Vagina (tissue), 2 donors: Measurements from ENCODE around the gene OR52E8. TPM values are rescaled to one million over a fixed set of nuclear protein-coding genes. Genes with fewer than 3 reads are reported as not detected.
A peak's percentile ranks its signal among the peaks of the same experiment; 100 is the strongest.

Experiments
- DNase-seq, 2 donors: peaks; one replicate each; pipeline ENCODE4 v3.0.0-alpha.2; 2017; ENCODE audit errors: extremely low spot score in 2 of 2
- H3K27ac ChIP-seq: fragments of 200-600 bp; sonication (generic); one replicate; pipeline ENCODE4 v1.5.1; 2019
- H3K27me3 ChIP-seq: fragments of 200-600 bp; sonication (generic); one replicate; pipeline ENCODE4 v1.5.1; 2019
- H3K36me3 ChIP-seq, 2 donors: fragments of 200-600 bp; sonication (generic); one replicate each; pipeline ENCODE4 v1.5.1; 2017 to 2019
- H3K4me1 ChIP-seq: fragments of 200-600 bp; sonication (generic); one replicate; pipeline ENCODE4 v1.5.1; 2019
- H3K4me3 ChIP-seq, 2 donors: fragments of 200-600 bp; sonication (generic); 1 replicate in 1 of 2; 2 replicates in 1 of 2; pipeline ENCODE4 v1.5.1; 2016 to 2019
- H3K9me3 ChIP-seq: fragments of 200-600 bp; sonication (generic); one replicate; pipeline ENCODE4 v1.5.1; 2019
- CTCF ChIP-seq, 3 experiments: fragments of 450-650 bp in 2 of 3; fragments of 200-600 bp in 1 of 3; sonication (generic) in 1 of 3; IDR thresholded peaks; one replicate each; pipeline ENCODE4 v1.5.1; 2017 to 2019; ENCODE audit warnings: antibody characterized with exemption in 3 of 3, mild to moderate bottlenecking in 2 of 3, moderate library complexity in 2 of 3
- POLR2A ChIP-seq, 2 donors: fragments of 450-650 bp; IDR thresholded peaks; one replicate each; pipeline ENCODE4 v1.6.1; 2017; ENCODE audit warnings: antibody characterized with exemption in 2 of 2, mild to moderate bottlenecking in 2 of 2, moderate library complexity in 2 of 2
- POLR2AphosphoS5 ChIP-seq, 2 donors: sonication (generic); formaldehyde crosslinking; IDR thresholded peaks; one replicate each; pipeline ENCODE4 v1.9.0; 2017; ENCODE audit warnings: antibody characterized with exemption in 2 of 2, mild to moderate bottlenecking in 2 of 2, low read depth in 1 of 2; ENCODE audit not compliant: insufficient read depth in 1 of 2
- intact Hi-C: fragments of 100-400 bp; cut with DNase I; formaldehyde crosslinking; loops from one replicate; pipeline ENCODE4 v1.15.1; 2023
- total RNA-seq: library from RNA; depleted of rRNA; stranded (reverse); fragments of >200 nt; gene quantifications from one replicate; pipeline ENCODE4 v1.2.3, GENCODE V29; 2016

OR52E8 gene
- total RNA-seq, 1 donor from 2014 or later: not detected

GRCh38 chr11:5809905-5810795 is 47.3 kb downstream of the OR52E8 start:
- Histone ChIP-seq H3K27me3 (no peaks in the 10 kb centered on the region), H3K4me3 (no peak overlapping the region), H3K27ac (no peak overlapping the region), H3K9me3 (no peaks in the 10 kb centered on the region), H3K4me1 (no peaks in the 10 kb centered on the region), H3K36me3 (no peaks in the 10 kb centered on the region)
- TF ChIP-seq CTCF (IDR thresholded peaks at IDR 0.05): no peak
- TF ChIP-seq POLR2AphosphoS5 (IDR thresholded peaks at IDR 0.05; ENCODE audit: insufficient read depth in 1 of 2, low read depth in 1 of 2): no peak
- TF ChIP-seq POLR2A (IDR thresholded peaks at IDR 0.05): no peak
- intact Hi-C loops: loop anchor here (10.0 kb wide), 1 partner anchor 335 kb away; no protein-coding TSS in a partner anchor
- DNase-seq: no peak

- H3K27ac ChIP-seq: no peak overlapping the region
- intact Hi-C loops: loop anchor here (10.0 kb wide), 1 partner anchor 334 kb away; no protein-coding TSS in a partner anchor
- no peaks in the 10 kb centered on the region for H3K9me3 ChIP-seq
- H3K4me1 ChIP-seq: no peaks in the 10 kb centered on the region
- H3K4me3 ChIP-seq: peak overlapping the region; percentile 30 to 42
- no peaks in the 10 kb centered on the region for H3K27me3 ChIP-seq
- no peaks in the 10 kb centered on the region for H3K36me3 ChIP-seq
- no peak for DNase-seq
- TF ChIP-seq POLR2A (IDR thresholded peaks at IDR 0.05): no peak
- no peak for TF ChIP-seq POLR2AphosphoS5 (IDR thresholded peaks at IDR 0.05; ENCODE audit: insufficient read depth in 1 of 2, low read depth in 1 of 2)
- no peak for TF ChIP-seq CTCF (IDR thresholded peaks at IDR 0.05)
These were observed 48.4 kb downstream of the OR52E8 start for GRCh38 chr11:5809122-5809519.

GRCh38 chr11:5808500-5809121 is 48.9 kb downstream of the OR52E8 start, which contains the start of gene OR52N2:
OR52N2 (plus strand) TSS chr11:5808924; CDS start chr11:5820336, 11,412 bp downstream.
- intact Hi-C loops: loop anchor here (10.0 kb wide), 1 partner anchor 334 kb away; no protein-coding TSS in a partner anchor
- peak within 1 kb of the TSS; percentile 30 to 42 for H3K4me3 ChIP-seq
- peak; percentile 65 to 79 (median 77) for TF ChIP-seq CTCF (IDR thresholded peaks at IDR 0.05)
- TF ChIP-seq POLR2AphosphoS5 (IDR thresholded peaks at IDR 0.05; ENCODE audit: insufficient read depth in 1 of 2, low read depth in 1 of 2): no peak
- TF ChIP-seq POLR2A (IDR thresholded peaks at IDR 0.05): no peak
- no peaks in the 10 kb centered on the region for H3K36me3 ChIP-seq
- H3K9me3 ChIP-seq: no peaks in the 10 kb centered on the region
- H3K27me3 ChIP-seq: no peaks in the 10 kb centered on the region
- H3K27ac ChIP-seq: no peak within 1 kb of the TSS
- H3K4me1 ChIP-seq: no peaks in the 10 kb centered on the region
- no peak for DNase-seq

GRCh38 chr11:5807580-5807979 is 49.9 kb downstream of the OR52E8 start:
- H3K9me3 ChIP-seq: no peaks in the 10 kb centered on the region
- no peaks in the 10 kb centered on the region for H3K4me1 ChIP-seq
- no peak overlapping the region for H3K27ac ChIP-seq
- TF ChIP-seq CTCF (IDR thresholded peaks at IDR 0.05) (no peak), POLR2AphosphoS5 (IDR thresholded peaks at IDR 0.05; ENCODE audit: insufficient read depth in 1 of 2, low read depth in 1 of 2) (no peak), POLR2A (IDR thresholded peaks at IDR 0.05) (no peak)
- intact Hi-C loops: loop anchor here (10.0 kb wide), 1 partner anchor 333 kb away; no protein-coding TSS in a partner anchor
- no peaks in the 10 kb centered on the region for H3K36me3 ChIP-seq
- no peaks in the 10 kb centered on the region for H3K27me3 ChIP-seq
- DNase-seq: no peak
- H3K4me3 ChIP-seq: no peak overlapping the region

Other genes with a start within 250 kb of the OR52E8 start
- gene TRIM34, start 232.7 kb downstream of the OR52E8 start, total RNA-seq: 6.9 TPM
- gene TRIM5, start 172.6 kb downstream of the OR52E8 start, total RNA-seq: 20.4 TPM
- gene TRIM22, start 167.9 kb downstream of the OR52E8 start, total RNA-seq: 32.7 TPM
- not detected for gene OR56B1, start 121.2 kb downstream of the OR52E8 start, total RNA-seq
- gene OR52N4, start 103.4 kb downstream of the OR52E8 start, total RNA-seq: not detected
- gene OR52N5, start 74.3 kb downstream of the OR52E8 start, total RNA-seq: not detected
- gene OR52N1, start 66.4 kb downstream of the OR52E8 start, total RNA-seq: not detected
- not detected for gene OR52N2, start 48.8 kb downstream of the OR52E8 start, total RNA-seq
- gene OR52E6, start 15.8 kb downstream of the OR52E8 start, total RNA-seq: not detected
- not detected for gene OR52E4, start 22.9 kb upstream of the OR52E8 start, total RNA-seq
- gene OR52E5, start 35.5 kb upstream of the OR52E8 start, total RNA-seq: not detected
- not detected for gene OR56A3, start 84.6 kb upstream of the OR52E8 start, total RNA-seq
- gene OR56A5, start 110.8 kb upstream of the OR52E8 start, total RNA-seq: not detected
- gene OR52L1, start 129.3 kb upstream of the OR52E8 start, total RNA-seq: not detected
- not detected for gene OR56A4, start 149.3 kb upstream of the OR52E8 start, total RNA-seq
- gene OR56A1, start 173.1 kb upstream of the OR52E8 start, total RNA-seq: not detected
- gene OR56B4, start 250.0 kb upstream of the OR52E8 start, total RNA-seq: not detected